Fibroblast of lung (primary cell): ENCODE results near the gene UBE4B.

Source experiments
- EZH2 ChIP-seq: IDR thresholded peaks from 2 replicates; pipeline ENCODE4 v1.5.1; 2012; ENCODE audit warnings: low read length, control low read depth, mild to moderate bottlenecking; ENCODE audit errors: missing control alignments
- TF ChIP-seq, protein P1 (sequence below), 2 donors: IDR thresholded peaks in 1 of 2; conservative IDR thresholded peaks in 1 of 2; 1 replicate in 1 of 2; 2 replicates in 1 of 2; pipeline ENCODE4 v1.5.1; 2011 to 2012; ENCODE audit warnings: low read length in 2 of 2, control low read depth in 1 of 2, inconsistent platforms in 1 of 2, low read depth in 1 of 2, mild to moderate bottlenecking in 1 of 2

DNA sequence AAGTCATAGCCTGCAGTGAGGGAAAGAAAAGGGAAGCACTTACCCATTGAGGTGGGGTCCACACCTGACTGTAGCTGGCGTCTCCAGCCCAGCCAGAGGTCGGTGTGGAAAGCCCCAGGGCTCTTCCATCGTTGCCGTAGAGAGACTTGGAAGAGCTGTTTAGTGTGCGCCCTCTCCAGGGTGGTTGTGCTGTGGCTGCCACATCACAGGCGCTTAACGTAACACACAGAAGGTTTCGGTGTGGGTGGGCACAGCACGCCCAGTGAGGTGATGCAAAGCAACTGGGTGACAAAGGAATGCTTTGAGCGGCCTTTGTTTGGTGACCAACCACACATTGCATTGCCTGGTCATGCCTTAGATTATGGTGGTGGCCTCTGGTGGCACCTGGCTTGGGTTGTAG is 140.8 kb downstream of the UBE4B start:
- TF ChIP-seq, protein P1, sequence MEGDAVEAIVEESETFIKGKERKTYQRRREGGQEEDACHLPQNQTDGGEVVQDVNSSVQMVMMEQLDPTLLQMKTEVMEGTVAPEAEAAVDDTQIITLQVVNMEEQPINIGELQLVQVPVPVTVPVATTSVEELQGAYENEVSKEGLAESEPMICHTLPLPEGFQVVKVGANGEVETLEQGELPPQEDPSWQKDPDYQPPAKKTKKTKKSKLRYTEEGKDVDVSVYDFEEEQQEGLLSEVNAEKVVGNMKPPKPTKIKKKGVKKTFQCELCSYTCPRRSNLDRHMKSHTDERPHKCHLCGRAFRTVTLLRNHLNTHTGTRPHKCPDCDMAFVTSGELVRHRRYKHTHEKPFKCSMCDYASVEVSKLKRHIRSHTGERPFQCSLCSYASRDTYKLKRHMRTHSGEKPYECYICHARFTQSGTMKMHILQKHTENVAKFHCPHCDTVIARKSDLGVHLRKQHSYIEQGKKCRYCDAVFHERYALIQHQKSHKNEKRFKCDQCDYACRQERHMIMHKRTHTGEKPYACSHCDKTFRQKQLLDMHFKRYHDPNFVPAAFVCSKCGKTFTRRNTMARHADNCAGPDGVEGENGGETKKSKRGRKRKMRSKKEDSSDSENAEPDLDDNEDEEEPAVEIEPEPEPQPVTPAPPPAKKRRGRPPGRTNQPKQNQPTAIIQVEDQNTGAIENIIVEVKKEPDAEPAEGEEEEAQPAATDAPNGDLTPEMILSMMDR (conservative IDR thresholded peaks at IDR 0.05 in 1 of 2, IDR thresholded peaks at IDR 0.05 in 1 of 2; ENCODE audit: low read depth in 1 of 2, low read length in 2 of 2): no peak
- TF ChIP-seq EZH2: no peak
